HepG2 (cell line): ENCODE measurements around the gene APBB2. TPM values are rescaled to one million over a fixed set of nuclear protein-coding genes. Genes with fewer than 3 reads are reported as not detected.

Source experiments
- AHDC1 ChIP-seq: sonication (generic); formaldehyde crosslinking; IDR thresholded peaks from 2 replicates; pipeline ENCODE4 v1.5.1; 2020; ENCODE audit warnings: mild to moderate bottlenecking, missing genetic modification reagents, borderline replicate concordance
- CEBPG ChIP-seq: IDR thresholded peaks from 2 replicates; pipeline ENCODE4 v1.6.1; 2016
- GABPA ChIP-seq, 2 experiments: IDR thresholded peaks; 2 replicates each; pipeline ENCODE4 v1.6.1; 2011 to 2016; ENCODE audit warnings: low read depth in 2 of 2, low read length in 1 of 2, missing biosample characterization in 1 of 2, missing genetic modification characterization in 1 of 2
- HHEX ChIP-seq: IDR thresholded peaks from 2 replicates; pipeline ENCODE4 v1.6.1; 2016; ENCODE audit warnings: control low read depth
- HOXA9 ChIP-seq: sonication (generic); formaldehyde crosslinking; IDR thresholded peaks from 2 replicates; pipeline ENCODE4 v1.8.1; 2022; ENCODE audit warnings: missing genetic modification reagents, mild to moderate bottlenecking, moderate library complexity, borderline replicate concordance
- IRF2 ChIP-seq: IDR thresholded peaks from 2 replicates; pipeline ENCODE4 v1.6.1; 2018; ENCODE audit warnings: missing genetic modification reagents, missing compliant biosample characterization
- ISX ChIP-seq: sonication (generic); formaldehyde crosslinking; conservative IDR thresholded peaks from 2 replicates; pipeline ENCODE4 v1.5.0; 2020; ENCODE audit warnings: missing genetic modification reagents
- KDM4B ChIP-seq: sonication (generic); formaldehyde crosslinking; IDR thresholded peaks from 2 replicates; pipeline ENCODE4 v1.4.0; 2020; ENCODE audit warnings: missing genetic modification reagents
- PBX2 ChIP-seq: IDR thresholded peaks from 2 replicates; pipeline ENCODE4 v1.6.1; 2016; ENCODE audit warnings: control low read depth
- POGK ChIP-seq: sonication (generic); formaldehyde crosslinking; conservative IDR thresholded peaks from 2 replicates; pipeline ENCODE4 v1.8.0; 2022; ENCODE audit warnings: mild to moderate bottlenecking, moderate library complexity, missing genetic modification reagents
- RBM39 ChIP-seq: fragments of 200-400 bp; formaldehyde crosslinking; IDR thresholded peaks from one replicate; pipeline ENCODE4 v1.6.1; 2018; ENCODE audit warnings: antibody characterized with exemption, mild to moderate bottlenecking, low read depth, low read length; ENCODE audit not compliant: poor library complexity, severe bottlenecking
- TOE1 ChIP-seq: sonication (generic); formaldehyde crosslinking; IDR thresholded peaks from 2 replicates; pipeline ENCODE4 v1.4.0; 2020; ENCODE audit warnings: mild to moderate bottlenecking, missing genetic modification reagents
- ZBTB14 ChIP-seq: sonication (generic); formaldehyde crosslinking; IDR thresholded peaks from 2 replicates; pipeline ENCODE4 v1.4.0; 2020; ENCODE audit warnings: missing genetic modification reagents
- ZFX ChIP-seq: sonication (generic); formaldehyde crosslinking; IDR thresholded peaks from 2 replicates; pipeline ENCODE4 v1.4.0; 2020; ENCODE audit warnings: mild to moderate bottlenecking, low read depth, missing genetic modification reagents, moderate library complexity
- ZNF619 ChIP-seq: sonication (generic); formaldehyde crosslinking; IDR thresholded peaks from 2 replicates; pipeline ENCODE4 v1.4.0; 2020; ENCODE audit warnings: mild to moderate bottlenecking, missing genetic modification reagents
- polyA plus RNA-seq, 8 experiments: library from polyadenylated mRNA; depleted of rRNA in 3 of 8; stranded (reverse) in 7 of 8; unstranded in 1 of 8; fragments of >200 nt; fragmentation: Illumina TruSeq in 4 of 8; extraction: Trizol in 4 of 8; gene quantifications; 2 replicates each; pipeline versions ENCODE4 v1.2.1 to v1.2.3, GENCODE V29; 2011 to 2016; ENCODE audit warnings: low read depth in 4 of 8, missing spikeins in 1 of 8, mixed read lengths in 1 of 8; ENCODE audit not compliant: insufficient read depth in 1 of 8
- total RNA-seq, 5 experiments: library from RNA; depleted of rRNA; stranded (reverse); fragments of >200 nt; fragmentation: Illumina TruSeq; extraction: Trizol; gene quantifications; 2 replicates each; pipeline ENCODE4 v1.2.3, GENCODE V29; 2016; ENCODE audit warnings: low read depth in 1 of 5
- TF ChIP-seq, protein P1 (sequence below): sonication (generic); formaldehyde crosslinking; IDR thresholded peaks from 2 replicates; pipeline ENCODE4 v1.5.1; 2020; ENCODE audit warnings: missing genetic modification reagents, mild to moderate bottlenecking, borderline replicate concordance

APBB2 gene
- total and polyA plus RNA-seq, 2 of the 13 experiments (the other 11 are each of a cell fraction or from before 2014, with no cell fraction given): 11.7 to 17.0 TPM

- TF ChIP-seq AHDC1 (CRISPR knock-in tag): no peak
- TF ChIP-seq HHEX (CRISPR knock-in tag): no peak
- TF ChIP-seq KDM4B (CRISPR knock-in tag): no peak
- TF ChIP-seq, protein P1, sequence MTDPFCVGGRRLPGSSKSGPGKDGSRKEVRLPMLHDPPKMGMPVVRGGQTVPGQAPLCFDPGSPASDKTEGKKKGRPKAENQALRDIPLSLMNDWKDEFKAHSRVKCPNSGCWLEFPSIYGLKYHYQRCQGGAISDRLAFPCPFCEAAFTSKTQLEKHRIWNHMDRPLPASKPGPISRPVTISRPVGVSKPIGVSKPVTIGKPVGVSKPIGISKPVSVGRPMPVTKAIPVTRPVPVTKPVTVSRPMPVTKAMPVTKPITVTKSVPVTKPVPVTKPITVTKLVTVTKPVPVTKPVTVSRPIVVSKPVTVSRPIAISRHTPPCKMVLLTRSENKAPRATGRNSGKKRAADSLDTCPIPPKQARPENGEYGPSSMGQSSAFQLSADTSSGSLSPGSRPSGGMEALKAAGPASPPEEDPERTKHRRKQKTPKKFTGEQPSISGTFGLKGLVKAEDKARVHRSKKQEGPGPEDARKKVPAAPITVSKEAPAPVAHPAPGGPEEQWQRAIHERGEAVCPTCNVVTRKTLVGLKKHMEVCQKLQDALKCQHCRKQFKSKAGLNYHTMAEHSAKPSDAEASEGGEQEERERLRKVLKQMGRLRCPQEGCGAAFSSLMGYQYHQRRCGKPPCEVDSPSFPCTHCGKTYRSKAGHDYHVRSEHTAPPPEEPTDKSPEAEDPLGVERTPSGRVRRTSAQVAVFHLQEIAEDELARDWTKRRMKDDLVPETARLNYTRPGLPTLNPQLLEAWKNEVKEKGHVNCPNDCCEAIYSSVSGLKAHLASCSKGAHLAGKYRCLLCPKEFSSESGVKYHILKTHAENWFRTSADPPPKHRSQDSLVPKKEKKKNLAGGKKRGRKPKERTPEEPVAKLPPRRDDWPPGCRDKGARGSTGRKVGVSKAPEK (CRISPR knock-in tag): no peak
- no peak for TF ChIP-seq ZFX (CRISPR knock-in tag)
- no peak for TF ChIP-seq ISX (CRISPR knock-in tag)
- no peak for TF ChIP-seq HOXA9 (CRISPR knock-in tag)
- no peak for TF ChIP-seq RBM39
- TF ChIP-seq GABPA (IDR thresholded peaks at IDR 0.05; ENCODE audit: low read depth, low read length): no peak
- no peak for TF ChIP-seq GABPA (CRISPR knock-in tag; IDR thresholded peaks at IDR 0.05; ENCODE audit: low read depth)
- TF ChIP-seq TOE1 (CRISPR knock-in tag): no peak
- no peak for TF ChIP-seq POGK (CRISPR knock-in tag)
- TF ChIP-seq ZNF619 (CRISPR knock-in tag): no peak
- TF ChIP-seq PBX2 (CRISPR knock-in tag): no peak
- TF ChIP-seq ZBTB14 (CRISPR knock-in tag): 0 out of 2 replicates have a peak, but pooled peaks have one; percentile 18
- TF ChIP-seq CEBPG (CRISPR knock-in tag): no peak
- TF ChIP-seq IRF2 (CRISPR knock-in tag): no peak
These were observed 43.0 kb upstream of the APBB2 start (continued) for GRCh38 chr4:41257257-41257901.
